HepG2 (cell line): ENCODE measurements around the gene PSMB11. TPM values are rescaled to one million over a fixed set of nuclear protein-coding genes. Genes with fewer than 3 reads are reported as not detected.
A peak's percentile ranks its signal among the peaks of the same experiment; 100 is the strongest.

Experiments used
- CEBPZ ChIP-seq: IDR thresholded peaks from 2 replicates; pipeline ENCODE4 v1.6.1; 2012; ENCODE audit warnings: low read length, improper control_type of control experiment
- ELF1 ChIP-seq: sonication (generic); formaldehyde crosslinking; IDR thresholded peaks from 2 replicates; pipeline ENCODE4 v1.4.0; 2020; ENCODE audit warnings: missing genetic modification reagents
- GTF3A ChIP-seq: sonication (generic); formaldehyde crosslinking; conservative IDR thresholded peaks from 2 replicates; pipeline ENCODE4 v1.4.0; 2020; ENCODE audit warnings: mild to moderate bottlenecking, missing genetic modification reagents
- JUNB ChIP-seq: sonication (generic); formaldehyde crosslinking; IDR thresholded peaks from 2 replicates; pipeline ENCODE4 v1.8.0; 2022; ENCODE audit warnings: missing genetic modification reagents, mild to moderate bottlenecking, borderline replicate concordance
- JUND ChIP-seq: sonication (generic); formaldehyde crosslinking; IDR thresholded peaks from 2 replicates; pipeline ENCODE4 v1.8.0; 2022; ENCODE audit warnings: mild to moderate bottlenecking, missing genetic modification reagents
- NONO ChIP-seq, 2 experiments: fragments of 450-650 bp in 1 of 2; sonication (generic) in 1 of 2; formaldehyde crosslinking in 1 of 2; IDR thresholded peaks in 1 of 2; conservative IDR thresholded peaks in 1 of 2; 2 replicates each; pipeline versions ENCODE4 v1.6.1 to v1.8.0; 2017 to 2022; ENCODE audit warnings: mild to moderate bottlenecking in 1 of 2, missing genetic modification reagents in 1 of 2, moderate library complexity in 1 of 2
- PCBP2 ChIP-seq: fragments of 200-400 bp; formaldehyde crosslinking; optimal IDR thresholded peaks from 2 replicates; pipeline ENCODE3; 2018; ENCODE audit warnings: low read length, low read depth; ENCODE audit not compliant: poor library complexity, severe bottlenecking
- POLR2A ChIP-seq, 2 experiments: IDR thresholded peaks; 2 replicates each; pipeline ENCODE4 v1.6.1; 2011; ENCODE audit warnings: low read depth in 2 of 2, low read length in 2 of 2, mild to moderate bottlenecking in 1 of 2, moderate library complexity in 1 of 2; ENCODE audit not compliant: insufficient read depth in 1 of 2
- POLR2AphosphoS2 ChIP-seq: IDR thresholded peaks from 2 replicates; pipeline ENCODE4 v1.6.1; 2011; ENCODE audit warnings: low read depth, low read length, improper control_type of control experiment
- POLR2G ChIP-seq: fragments of 200-400 bp; formaldehyde crosslinking; IDR thresholded peaks from 2 replicates; pipeline ENCODE4 v1.6.1; 2018; ENCODE audit warnings: mild to moderate bottlenecking, low read depth, low read length, moderate library complexity
- RFX1 ChIP-seq: fragments of 450-650 bp; IDR thresholded peaks from 2 replicates; pipeline ENCODE4 v1.6.1; 2017
- UBTF ChIP-seq: sonication (generic); formaldehyde crosslinking; IDR thresholded peaks from 2 replicates; pipeline ENCODE4 v1.4.0; 2020; ENCODE audit warnings: mild to moderate bottlenecking, missing genetic modification reagents
- ZC3H13 ChIP-seq: sonication (generic); formaldehyde crosslinking; IDR thresholded peaks from 2 replicates; pipeline ENCODE4 v1.8.1; 2023; ENCODE audit warnings: mild to moderate bottlenecking, missing genetic modification reagents, moderate library complexity
- ZNF253 ChIP-seq: sonication (generic); formaldehyde crosslinking; IDR thresholded peaks from 2 replicates; pipeline ENCODE4 v1.8.0; 2022; ENCODE audit warnings: mild to moderate bottlenecking, missing genetic modification reagents, borderline replicate concordance
- ZNF546 ChIP-seq: sonication (generic); formaldehyde crosslinking; conservative IDR thresholded peaks from 2 replicates; pipeline ENCODE4 v1.8.1; 2023; ENCODE audit warnings: mild to moderate bottlenecking, missing genetic modification reagents
- ZSCAN31 ChIP-seq: sonication (generic); formaldehyde crosslinking; IDR thresholded peaks from 2 replicates; pipeline ENCODE4 v1.5.0; 2020; ENCODE audit warnings: low read depth, mild to moderate bottlenecking, missing genetic modification reagents
- polyA plus RNA-seq, 8 experiments: library from polyadenylated mRNA; depleted of rRNA in 3 of 8; stranded (reverse) in 7 of 8; unstranded in 1 of 8; fragments of >200 nt; fragmentation: Illumina TruSeq in 4 of 8; extraction: Trizol in 4 of 8; gene quantifications; 2 replicates each; pipeline versions ENCODE4 v1.2.1 to v1.2.3, GENCODE V29; 2011 to 2016; ENCODE audit warnings: low read depth in 4 of 8, missing spikeins in 1 of 8, mixed read lengths in 1 of 8; ENCODE audit not compliant: insufficient read depth in 1 of 8
- total RNA-seq, 5 experiments: library from RNA; depleted of rRNA; stranded (reverse); fragments of >200 nt; fragmentation: Illumina TruSeq; extraction: Trizol; gene quantifications; 2 replicates each; pipeline ENCODE4 v1.2.3, GENCODE V29; 2016; ENCODE audit warnings: low read depth in 1 of 5

PSMB11 gene
- total and polyA plus RNA-seq, 2 of the 13 experiments (the other 11 are each of a cell fraction or from before 2014, with no cell fraction given) = not detected

- TF ChIP-seq CEBPZ = no peak
- no peak for TF ChIP-seq ZSCAN31 (CRISPR knock-in tag)
- no peak for TF ChIP-seq ELF1
- no peak; the same call in 1 of the 2 replicates for TF ChIP-seq JUNB (CRISPR knock-in tag)
- 0 out of 2 replicates have a peak, but pooled peaks have one; percentile 53 for TF ChIP-seq ZC3H13
- TF ChIP-seq POLR2G = peak; percentile 43
- TF ChIP-seq ZNF546 (CRISPR knock-in tag) = no peak
- TF ChIP-seq JUND (CRISPR knock-in tag) = peak; percentile 16; the same call in 1 of the 2 replicates
- TF ChIP-seq POLR2A (IDR thresholded peaks at IDR 0.05; ENCODE audit: insufficient read depth in 1 of 2, low read depth in 2 of 2, low read length in 2 of 2) = peak in 1 of 2 experiments; percentile 45; a peak in 2 of 4 replicates
- no peak for TF ChIP-seq UBTF (CRISPR knock-in tag)
- peak; percentile 28 for TF ChIP-seq PCBP2
- 0 out of 2 replicates have a peak, but pooled peaks have one; percentile 46 for TF ChIP-seq GTF3A
- TF ChIP-seq RFX1 = no peak
- no peak for TF ChIP-seq ZNF253
- 0 out of 2 replicates have a peak, but pooled peaks have one; percentile 54 for TF ChIP-seq POLR2AphosphoS2
- TF ChIP-seq NONO (IDR thresholded peaks at IDR 0.05) = no peak
- peak; percentile 32; the same call in 1 of the 2 replicates for TF ChIP-seq NONO (CRISPR knock-in tag; conservative IDR thresholded peaks at IDR 0.05)
These were observed 18.8 kb upstream of the PSMB11 start (continued) for GRCh38 chr14:23023022-23023794.
